ENCODE measurements around the gene PCCB. TPM values are rescaled to one million over a fixed set of nuclear protein-coding genes. Genes with fewer than 3 reads are reported as not detected.
"Not testable (repeated sequence)": the region's sequence is repeated elsewhere in the genome, so short reads cannot be mapped to it uniquely, and the experiment has no call there.

PCCB gene
- total RNA-seq, 1 experiment from 2014 or later = 46.8 TPM

DNA sequence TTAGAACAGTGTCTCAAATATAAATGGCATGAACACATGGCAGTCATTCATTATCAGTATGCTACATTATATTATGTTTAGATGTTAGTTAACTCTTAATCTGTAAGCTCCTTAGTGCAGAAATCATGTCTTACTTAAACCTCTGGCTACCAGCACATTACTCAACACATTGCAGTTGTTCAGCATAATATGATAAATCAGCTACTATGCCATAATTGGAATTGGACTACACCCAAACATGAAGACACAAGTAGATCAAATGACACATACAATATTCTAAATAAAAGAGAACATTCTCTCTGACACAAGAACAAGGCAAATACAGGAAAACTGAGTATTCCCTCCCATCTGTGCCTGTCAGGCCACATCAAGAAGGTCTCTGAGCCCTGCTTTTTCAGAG, 116.1 kb downstream of the PCCB start:
- no peaks in the 10 kb centered on the region for H3K27me3 ChIP-seq (ENCODE audit: insufficient read depth, low read depth)
- BruUV-seq (replicated peaks) = no TSS peak
- no peak overlapping the region for H3K4me3 ChIP-seq
- no peaks in the 10 kb centered on the region for H3K36me3 ChIP-seq (ENCODE audit: low read depth)
- H4K20me1 ChIP-seq (ENCODE audit: insufficient read depth) = no peaks in the 10 kb centered on the region
- no peaks in the 10 kb centered on the region for H3K9me2 ChIP-seq (ENCODE audit: insufficient read depth)
- no peak overlapping the region for H3K4me2 ChIP-seq
- no peaks in the 10 kb centered on the region for H3K79me2 ChIP-seq (ENCODE audit: low read depth)
- H3K4me1 ChIP-seq (replicated peaks; ENCODE audit: insufficient read depth) = no peaks in the 10 kb centered on the region
- CTCF ChIA-PET = no interaction called here
- no peak overlapping the region for H3K27ac ChIP-seq
- POLR2A ChIA-PET (ENCODE audit: unreplicated experiment) = no interaction called here
- intact Hi-C loops (cut with micrococcal nuclease; ENCODE audit: unreplicated experiment) = no loop called here
- no peaks in the 10 kb centered on the region for H3K9me3 ChIP-seq (ENCODE audit: insufficient read depth, low read depth)
- TF ChIP-seq, protein P1, sequence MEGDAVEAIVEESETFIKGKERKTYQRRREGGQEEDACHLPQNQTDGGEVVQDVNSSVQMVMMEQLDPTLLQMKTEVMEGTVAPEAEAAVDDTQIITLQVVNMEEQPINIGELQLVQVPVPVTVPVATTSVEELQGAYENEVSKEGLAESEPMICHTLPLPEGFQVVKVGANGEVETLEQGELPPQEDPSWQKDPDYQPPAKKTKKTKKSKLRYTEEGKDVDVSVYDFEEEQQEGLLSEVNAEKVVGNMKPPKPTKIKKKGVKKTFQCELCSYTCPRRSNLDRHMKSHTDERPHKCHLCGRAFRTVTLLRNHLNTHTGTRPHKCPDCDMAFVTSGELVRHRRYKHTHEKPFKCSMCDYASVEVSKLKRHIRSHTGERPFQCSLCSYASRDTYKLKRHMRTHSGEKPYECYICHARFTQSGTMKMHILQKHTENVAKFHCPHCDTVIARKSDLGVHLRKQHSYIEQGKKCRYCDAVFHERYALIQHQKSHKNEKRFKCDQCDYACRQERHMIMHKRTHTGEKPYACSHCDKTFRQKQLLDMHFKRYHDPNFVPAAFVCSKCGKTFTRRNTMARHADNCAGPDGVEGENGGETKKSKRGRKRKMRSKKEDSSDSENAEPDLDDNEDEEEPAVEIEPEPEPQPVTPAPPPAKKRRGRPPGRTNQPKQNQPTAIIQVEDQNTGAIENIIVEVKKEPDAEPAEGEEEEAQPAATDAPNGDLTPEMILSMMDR (conservative IDR thresholded peaks at IDR 0.05) = no peak
- TF ChIP-seq EZH2 (IDR thresholded peaks at IDR 0.05; ENCODE audit: low read depth) = no peak
- DNase-seq = no peak
- H3F3A ChIP-seq (ENCODE audit: insufficient read depth, low read depth) = no peaks in the 10 kb centered on the region
- H2AFZ ChIP-seq = no peak overlapping the region

DNA sequence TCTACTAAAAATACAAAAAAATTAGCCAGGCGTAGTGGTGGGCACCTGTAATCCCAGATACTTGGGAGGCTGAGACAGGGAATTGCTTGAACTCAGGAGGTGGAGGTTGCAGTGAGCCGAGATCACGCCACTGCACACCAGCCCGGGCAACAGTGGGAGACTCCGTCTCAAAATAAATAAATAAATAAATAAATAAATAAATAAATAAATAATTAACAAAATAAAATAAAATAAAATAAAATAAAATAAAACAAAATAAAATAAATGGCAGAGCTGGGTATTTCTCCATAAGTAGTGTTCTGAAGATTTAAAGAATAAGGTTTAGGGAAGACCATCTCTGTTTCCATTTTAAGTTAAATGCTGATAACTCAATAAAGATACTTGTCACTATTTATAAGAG, 125.7 kb downstream of the PCCB start:
- H2AFZ ChIP-seq; H3K27me3 ChIP-seq (ENCODE audit: insufficient read depth, low read depth); H3K9me2 ChIP-seq (ENCODE audit: insufficient read depth); H3F3A ChIP-seq (ENCODE audit: insufficient read depth, low read depth); CTCF ChIA-PET; H3K4me2 ChIP-seq; H3K4me1 ChIP-seq (replicated peaks; ENCODE audit: insufficient read depth); H3K4me3 ChIP-seq; H3K36me3 ChIP-seq (ENCODE audit: low read depth); H4K20me1 ChIP-seq (ENCODE audit: insufficient read depth); intact Hi-C loops (cut with micrococcal nuclease; ENCODE audit: unreplicated experiment); H3K79me2 ChIP-seq (ENCODE audit: low read depth); DNase-seq; H3K27ac ChIP-seq; POLR2A ChIA-PET (ENCODE audit: unreplicated experiment); H3K9me3 ChIP-seq (ENCODE audit: insufficient read depth, low read depth); BruUV-seq (replicated peaks): not testable (repeated sequence)

DNA sequence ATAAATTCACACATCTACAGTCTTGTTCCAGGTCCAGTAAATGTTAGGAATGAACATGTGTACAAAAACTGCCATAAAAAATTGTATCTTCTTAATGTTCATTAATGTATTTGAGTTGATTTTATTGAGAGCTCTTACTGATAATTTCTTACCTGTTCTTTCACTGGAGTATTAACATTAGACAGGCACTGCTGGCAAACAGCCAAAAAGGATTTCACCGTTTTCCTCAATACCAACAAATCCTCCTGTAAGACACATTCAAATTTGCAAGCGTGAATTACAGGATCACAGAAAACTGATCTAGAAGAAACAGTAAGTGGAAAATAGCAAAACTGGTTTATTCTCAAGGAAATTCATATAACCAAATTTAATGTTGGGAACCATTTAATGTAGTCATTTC, 127.4 kb downstream of the PCCB start:
- no peak overlapping the region for H2AFZ ChIP-seq
- no peak overlapping the region for H3K4me2 ChIP-seq
- H3K4me3 ChIP-seq = no peak overlapping the region
- intact Hi-C loops (cut with micrococcal nuclease; ENCODE audit: unreplicated experiment) = no loop called here
- no TSS peak for BruUV-seq (replicated peaks)
- H3K36me3 ChIP-seq (ENCODE audit: low read depth) = no peaks in the 10 kb centered on the region; the same call in 1 of the 2 replicates
- DNase-seq = no peak
- H3K4me1 ChIP-seq (replicated peaks; ENCODE audit: insufficient read depth) = no peaks in the 10 kb centered on the region
- H3K27ac ChIP-seq = no peak overlapping the region
- H3F3A ChIP-seq (ENCODE audit: insufficient read depth, low read depth) = no peaks in the 10 kb centered on the region
- TF ChIP-seq, protein P1 (conservative IDR thresholded peaks at IDR 0.05) = no peak
- TF ChIP-seq EZH2 (IDR thresholded peaks at IDR 0.05; ENCODE audit: low read depth) = no peak
- H3K27me3 ChIP-seq (ENCODE audit: insufficient read depth, low read depth) = no peaks in the 10 kb centered on the region
- H3K79me2 ChIP-seq (ENCODE audit: low read depth) = no peaks in the 10 kb centered on the region
- ChIA-PET POLR2A (ENCODE audit: unreplicated experiment) (no interaction called here), CTCF (no interaction called here)
- no peaks in the 10 kb centered on the region for H3K9me3 ChIP-seq (ENCODE audit: insufficient read depth, low read depth)
- H3K9me2 ChIP-seq (ENCODE audit: insufficient read depth) = no peaks in the 10 kb centered on the region
- H4K20me1 ChIP-seq (ENCODE audit: insufficient read depth) = no peaks in the 10 kb centered on the region

DNA sequence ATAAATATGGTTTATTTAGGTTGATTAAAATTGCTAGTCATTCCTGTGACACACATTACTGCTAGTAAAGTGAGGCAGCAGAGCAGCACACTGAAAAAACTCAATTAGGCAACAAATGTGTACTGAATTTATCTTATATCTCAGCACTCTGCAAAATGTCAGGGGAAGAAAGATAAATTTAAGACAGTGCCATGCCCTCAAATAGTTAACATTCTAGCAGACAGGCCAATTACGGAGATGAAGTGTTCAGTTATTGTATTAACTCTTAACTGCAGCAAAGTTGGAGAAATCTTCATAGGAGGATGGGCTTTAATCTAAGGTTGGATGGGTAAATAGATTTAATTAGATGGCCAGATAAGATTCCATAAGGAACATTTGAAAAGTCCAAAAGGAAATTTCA, 127.9 kb downstream of the PCCB start:
- no TSS peak for BruUV-seq (replicated peaks)
- Histone ChIP-seq H3K27ac (no peak overlapping the region), H3K9me3 (ENCODE audit: insufficient read depth, low read depth) (no peaks in the 10 kb centered on the region), H3K27me3 (ENCODE audit: insufficient read depth, low read depth) (no peaks in the 10 kb centered on the region), H3K4me2 (no peak overlapping the region), H4K20me1 (ENCODE audit: insufficient read depth) (no peaks in the 10 kb centered on the region), H2AFZ (no peak overlapping the region), H3K4me3 (no peak overlapping the region), H3K79me2 (ENCODE audit: low read depth) (no peaks in the 10 kb centered on the region), H3F3A (ENCODE audit: insufficient read depth, low read depth) (no peaks in the 10 kb centered on the region), H3K4me1 (replicated peaks; ENCODE audit: insufficient read depth) (no peaks in the 10 kb centered on the region), H3K36me3 (ENCODE audit: low read depth) (no peaks in the 10 kb centered on the region; the same call in 1 of the 2 replicates), H3K9me2 (ENCODE audit: insufficient read depth) (no peaks in the 10 kb centered on the region)
- ChIA-PET CTCF (no interaction called here), POLR2A (ENCODE audit: unreplicated experiment) (no interaction called here)
- no peak for DNase-seq
- intact Hi-C loops (cut with micrococcal nuclease; ENCODE audit: unreplicated experiment) = no loop called here
- TF ChIP-seq EZH2 (IDR thresholded peaks at IDR 0.05; ENCODE audit: low read depth) = no peak
- TF ChIP-seq, protein P1 (conservative IDR thresholded peaks at IDR 0.05) = no peak

Data from PC-9 (cell line).